ENCODE results near the gene ORC6. TPM values are rescaled to one million over a fixed set of nuclear protein-coding genes. Genes with fewer than 3 reads are reported as not detected.

ORC6 gene
- total RNA-seq, 2 donors from 2014 or later: 1.4 to 16.8 TPM

DNA sequence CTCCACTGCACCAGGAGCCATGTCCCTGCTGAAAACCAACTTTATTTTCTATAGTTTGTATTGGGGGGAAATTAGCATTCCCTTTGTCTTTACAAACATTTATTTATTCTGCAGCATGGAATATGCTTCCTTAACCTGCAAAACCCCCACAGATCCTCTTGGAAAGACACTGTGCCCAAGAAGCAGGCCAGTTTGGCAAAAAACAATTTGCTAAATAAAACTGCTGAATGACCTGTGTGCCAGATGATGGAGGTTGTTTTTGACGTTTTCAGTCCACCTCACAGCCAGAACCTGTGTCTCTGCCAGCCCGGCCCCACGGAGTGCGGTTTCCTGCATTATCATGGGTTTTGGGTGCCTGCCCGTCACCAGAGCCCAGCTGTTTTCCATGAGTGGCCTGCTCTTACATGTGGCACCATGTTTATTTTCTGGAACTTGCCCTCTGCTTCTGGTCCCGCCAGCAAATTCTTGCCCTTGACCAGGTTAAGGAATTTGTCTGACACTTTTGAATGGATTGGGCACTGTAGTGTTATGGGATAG, 26.4 kb downstream of the ORC6 start:
- Histone ChIP-seq H3K36me3 (no peaks in the 10 kb centered on the region), H3K27ac (no peak overlapping the region), H3K4me3 (no peak overlapping the region), H3K4me1 (replicated peaks) (no peaks in the 10 kb centered on the region), H3K27me3 (replicated peaks; ENCODE audit: insufficient read depth) (no peaks in the 10 kb centered on the region), H3K9me3 (no peaks in the 10 kb centered on the region)
- intact Hi-C loops (cut with DNase I): no loop called here
- no peak for TF ChIP-seq POLR2AphosphoS5 (IDR thresholded peaks at IDR 0.05)
- no peak for TF ChIP-seq POLR2A (IDR thresholded peaks at IDR 0.05)
- TF ChIP-seq, protein P1, sequence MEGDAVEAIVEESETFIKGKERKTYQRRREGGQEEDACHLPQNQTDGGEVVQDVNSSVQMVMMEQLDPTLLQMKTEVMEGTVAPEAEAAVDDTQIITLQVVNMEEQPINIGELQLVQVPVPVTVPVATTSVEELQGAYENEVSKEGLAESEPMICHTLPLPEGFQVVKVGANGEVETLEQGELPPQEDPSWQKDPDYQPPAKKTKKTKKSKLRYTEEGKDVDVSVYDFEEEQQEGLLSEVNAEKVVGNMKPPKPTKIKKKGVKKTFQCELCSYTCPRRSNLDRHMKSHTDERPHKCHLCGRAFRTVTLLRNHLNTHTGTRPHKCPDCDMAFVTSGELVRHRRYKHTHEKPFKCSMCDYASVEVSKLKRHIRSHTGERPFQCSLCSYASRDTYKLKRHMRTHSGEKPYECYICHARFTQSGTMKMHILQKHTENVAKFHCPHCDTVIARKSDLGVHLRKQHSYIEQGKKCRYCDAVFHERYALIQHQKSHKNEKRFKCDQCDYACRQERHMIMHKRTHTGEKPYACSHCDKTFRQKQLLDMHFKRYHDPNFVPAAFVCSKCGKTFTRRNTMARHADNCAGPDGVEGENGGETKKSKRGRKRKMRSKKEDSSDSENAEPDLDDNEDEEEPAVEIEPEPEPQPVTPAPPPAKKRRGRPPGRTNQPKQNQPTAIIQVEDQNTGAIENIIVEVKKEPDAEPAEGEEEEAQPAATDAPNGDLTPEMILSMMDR (IDR thresholded peaks at IDR 0.05): no peak
- DNase-seq (ENCODE audit: low spot score): no peak
- 59% methylated on average over 6 of the region's 6 CpGs for WGBS

DNA sequence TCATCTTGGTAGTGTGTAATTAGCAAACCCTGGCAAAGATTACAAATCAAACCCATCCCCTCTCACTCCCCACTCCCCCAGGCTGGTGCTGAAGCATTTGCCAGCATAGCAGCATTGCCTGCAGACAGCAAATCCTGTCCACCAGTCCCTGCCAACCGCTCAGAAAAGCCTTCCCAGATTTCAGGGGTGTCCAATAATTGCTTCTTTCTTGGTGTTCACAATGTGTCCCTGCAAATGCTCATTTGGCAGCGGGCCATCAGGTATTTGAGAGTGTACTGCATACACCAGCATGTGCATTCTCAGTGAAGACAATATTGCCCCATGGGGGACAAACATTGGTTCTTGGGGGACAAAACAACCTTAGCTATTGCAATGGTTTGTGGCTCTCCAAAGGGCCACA, 28.2 kb downstream of the ORC6 start:
- no peaks in the 10 kb centered on the region for H3K9me3 ChIP-seq
- no peaks in the 10 kb centered on the region for H3K4me1 ChIP-seq (replicated peaks)
- TF ChIP-seq POLR2AphosphoS5 (IDR thresholded peaks at IDR 0.05): no peak
- TF ChIP-seq, protein P1 (IDR thresholded peaks at IDR 0.05): no peak
- TF ChIP-seq POLR2A (IDR thresholded peaks at IDR 0.05): no peak
- 61% methylated on average over 2 of the region's 2 CpGs for WGBS
- H3K36me3 ChIP-seq: no peaks in the 10 kb centered on the region
- no peak overlapping the region for H3K27ac ChIP-seq
- intact Hi-C loops (cut with DNase I): no loop called here
- H3K4me3 ChIP-seq: no peak overlapping the region
- H3K27me3 ChIP-seq (replicated peaks; ENCODE audit: insufficient read depth): no peaks in the 10 kb centered on the region
- no peak for DNase-seq (ENCODE audit: low spot score)

DNA sequence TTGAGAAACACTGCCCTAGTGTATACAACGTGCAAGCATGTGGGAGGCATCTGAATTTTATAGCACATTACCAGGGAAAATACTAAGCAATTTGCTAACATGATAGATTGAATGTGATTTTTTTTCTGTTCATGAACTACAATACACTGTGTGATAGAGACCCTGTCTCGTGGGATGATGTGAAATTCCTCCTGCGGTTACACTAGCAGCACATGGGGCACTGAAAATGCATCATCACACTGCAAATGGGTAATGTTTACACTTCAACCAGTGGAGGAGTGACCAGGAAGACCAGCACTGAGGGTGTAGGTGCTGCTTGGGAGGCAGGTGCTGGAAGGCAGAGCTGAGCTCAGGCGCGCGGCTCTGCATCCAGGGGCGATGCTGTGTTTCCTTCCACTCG, 28.8 kb downstream of the ORC6 start:
- WGBS: 79% methylated on average over 8 of the region's 8 CpGs
- H3K4me3 ChIP-seq: no peak overlapping the region
- no peaks in the 10 kb centered on the region for H3K4me1 ChIP-seq (replicated peaks)
- intact Hi-C loops (cut with DNase I): no loop called here
- no peak overlapping the region for H3K27ac ChIP-seq
- H3K9me3 ChIP-seq: no peaks in the 10 kb centered on the region
- no peak for DNase-seq (ENCODE audit: low spot score)
- TF ChIP-seq POLR2AphosphoS5 (IDR thresholded peaks at IDR 0.05): no peak
- TF ChIP-seq POLR2A (IDR thresholded peaks at IDR 0.05): no peak
- TF ChIP-seq, protein P1 (IDR thresholded peaks at IDR 0.05): no peak
- H3K27me3 ChIP-seq (replicated peaks; ENCODE audit: insufficient read depth): no peaks in the 10 kb centered on the region
- H3K36me3 ChIP-seq: no peaks in the 10 kb centered on the region

DNA sequence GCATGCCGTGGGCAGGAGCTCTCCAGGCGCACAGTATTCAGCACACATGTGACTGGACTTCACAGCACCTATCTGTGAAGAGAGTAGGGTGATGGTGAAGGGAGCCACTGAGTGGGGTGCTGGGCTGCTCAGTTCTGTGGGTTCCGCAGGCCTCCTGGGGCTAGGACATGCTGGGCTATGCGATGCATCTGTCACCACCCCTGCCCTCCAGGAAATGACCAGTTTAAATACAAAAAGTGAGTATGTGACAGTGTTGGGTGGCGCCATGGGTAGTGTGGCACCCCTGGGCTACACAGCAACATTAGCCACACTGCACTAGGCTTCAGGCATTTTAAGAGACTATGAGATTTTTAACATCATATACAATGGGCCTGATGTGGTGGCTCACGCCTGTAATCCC, 30.1 kb downstream of the ORC6 start:
- Histone ChIP-seq H3K36me3 (no peaks in the 10 kb centered on the region), H3K4me1 (replicated peaks) (no peaks in the 10 kb centered on the region), H3K9me3 (no peaks in the 10 kb centered on the region), H3K4me3 (no peak overlapping the region), H3K27me3 (replicated peaks; ENCODE audit: insufficient read depth) (no peaks in the 10 kb centered on the region), H3K27ac (no peak overlapping the region)
- TF ChIP-seq POLR2AphosphoS5 (IDR thresholded peaks at IDR 0.05) (no peak), POLR2A (IDR thresholded peaks at IDR 0.05) (no peak)
- TF ChIP-seq, protein P1 (IDR thresholded peaks at IDR 0.05): no peak
- intact Hi-C loops (cut with DNase I): no loop called here
- no peak for DNase-seq (ENCODE audit: low spot score)
- 90% methylated on average over 6 of the region's 6 CpGs for WGBS

DNA sequence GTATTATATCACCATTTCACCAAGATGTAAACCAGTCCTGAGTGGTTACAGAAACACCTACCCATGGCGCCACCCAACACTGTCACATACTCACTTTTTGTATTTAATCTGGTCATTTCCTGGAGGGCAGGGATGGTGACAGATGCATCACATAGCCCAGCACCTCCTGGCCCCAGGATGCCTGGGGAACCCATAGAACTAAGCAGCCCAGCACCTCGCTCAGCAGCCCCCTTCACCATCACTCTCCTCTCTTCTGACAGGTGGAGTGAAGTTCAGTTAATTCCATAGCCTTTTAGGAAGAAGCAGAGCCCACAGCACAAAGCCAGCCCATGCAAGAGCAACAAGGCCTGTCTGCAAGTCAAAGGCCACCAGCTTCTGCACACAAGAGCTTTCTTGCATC, 31.2 kb downstream of the ORC6 start:
- Histone ChIP-seq H3K27ac (no peak overlapping the region), H3K9me3 (no peaks in the 10 kb centered on the region), H3K27me3 (replicated peaks; ENCODE audit: insufficient read depth) (no peaks in the 10 kb centered on the region), H3K4me1 (replicated peaks) (no peaks in the 10 kb centered on the region), H3K36me3 (no peaks in the 10 kb centered on the region), H3K4me3 (no peak overlapping the region)
- no peak for TF ChIP-seq POLR2AphosphoS5 (IDR thresholded peaks at IDR 0.05)
- no peak for TF ChIP-seq POLR2A (IDR thresholded peaks at IDR 0.05)
- TF ChIP-seq, protein P1 (IDR thresholded peaks at IDR 0.05): no peak
- DNase-seq (ENCODE audit: low spot score): no peak
- 92% methylated on average over 2 of the region's 2 CpGs for WGBS
- intact Hi-C loops (cut with DNase I): no loop called here
